ENCODE measurements around the gene CTIF. TPM values are rescaled to one million over a fixed set of nuclear protein-coding genes. Genes with fewer than 3 reads are reported as not detected.

Gene CTIF
- total RNA-seq, 2 experiments from 2014 or later, result 0.06 to 0.38 TPM

DNA sequence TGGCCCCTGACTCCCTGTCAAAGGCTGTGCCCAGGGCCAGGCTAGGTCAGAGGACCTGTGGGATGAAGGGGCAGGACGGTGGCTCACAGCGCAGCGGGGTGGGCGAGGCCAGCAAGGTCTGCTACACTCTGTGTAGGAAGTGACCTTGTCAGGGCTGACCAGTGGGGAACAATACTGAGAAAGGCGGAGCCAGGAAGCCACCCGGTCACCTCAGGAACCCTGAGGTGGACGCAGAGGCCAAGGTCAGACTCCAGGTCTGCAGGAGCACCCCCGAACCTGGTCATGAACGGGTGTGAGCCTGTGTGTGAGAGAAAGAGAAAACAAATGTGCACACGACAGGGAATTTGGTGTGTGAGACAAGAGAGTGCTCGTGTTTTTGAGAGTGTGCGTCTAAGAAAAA is 339.6 kb downstream of the CTIF start:
- Histone ChIP-seq H3K4me2 (ENCODE audit: low read length) (no peak overlapping the region), H3K27ac (ENCODE audit: low read depth, low read length, poor library complexity, severe bottlenecking) (no peak overlapping the region), H3K4me3 (ENCODE audit: low read depth, low read length, poor library complexity, severe bottlenecking) (no peak overlapping the region), H3K9me2 (ENCODE audit: insufficient read depth, low read length) (no peaks in the 10 kb centered on the region), H3K9me3 (ENCODE audit: low read length) (no peaks in the 10 kb centered on the region), H2AFZ (ENCODE audit: low read length) (no peak overlapping the region), H3K4me1 (ENCODE audit: insufficient read depth, low read length, poor library complexity, severe bottlenecking) (no peaks in the 10 kb centered on the region), H3K36me3 (ENCODE audit: insufficient read depth, low read length) (no peaks in the 10 kb centered on the region), H3K79me2 (ENCODE audit: insufficient read depth, low read depth, low read length) (no peaks in the 10 kb centered on the region), H4K20me1 (ENCODE audit: insufficient read depth, low read length) (no peaks in the 10 kb centered on the region)
- DNase-seq (ENCODE audit: low spot score), result no peak
- CTCF ChIA-PET (ENCODE audit: unreplicated experiment), result no interaction called here
- intact Hi-C loops (cut with micrococcal nuclease; ENCODE audit: unreplicated experiment), result no loop called here
- no TSS peak for BruUV-seq (replicated peaks)
- POLR2A ChIA-PET, result no interaction called here
- TF ChIP-seq EZH2phosphoT487 (IDR thresholded peaks at IDR 0.05; ENCODE audit: borderline replicate concordance, low read depth, low read length) (no peak), CTCF (conservative IDR thresholded peaks at IDR 0.05; ENCODE audit: low read length) (no peak)

- ChIA-PET POLR2A (no interaction called here), CTCF (ENCODE audit: unreplicated experiment) (no interaction called here)
- DNase-seq (ENCODE audit: low spot score), result no peak
- Histone ChIP-seq H3K36me3 (ENCODE audit: insufficient read depth, low read length) (no peaks in the 10 kb centered on the region), H3K9me2 (ENCODE audit: insufficient read depth, low read length) (no peaks in the 10 kb centered on the region), H3K4me3 (ENCODE audit: low read depth, low read length, poor library complexity, severe bottlenecking) (no peak overlapping the region), H4K20me1 (ENCODE audit: insufficient read depth, low read length) (no peaks in the 10 kb centered on the region), H3K4me2 (ENCODE audit: low read length) (no peak overlapping the region), H3K4me1 (ENCODE audit: insufficient read depth, low read length, poor library complexity, severe bottlenecking) (no peaks in the 10 kb centered on the region), H3K9me3 (ENCODE audit: low read length) (no peaks in the 10 kb centered on the region), H3K79me2 (ENCODE audit: insufficient read depth, low read depth, low read length) (no peaks in the 10 kb centered on the region), H3K27ac (ENCODE audit: low read depth, low read length, poor library complexity, severe bottlenecking) (no peak overlapping the region), H2AFZ (ENCODE audit: low read length) (no peak overlapping the region)
- TF ChIP-seq CTCF (conservative IDR thresholded peaks at IDR 0.05; ENCODE audit: low read length), result no peak
- no TSS peak for BruUV-seq (replicated peaks)
- intact Hi-C loops (cut with micrococcal nuclease; ENCODE audit: unreplicated experiment), result no loop called here
Measured at GRCh38 chr18:48879008-48879431, 340.2 kb downstream of the CTIF start.

GRCh38 chr18:48880931-48881330 is 342.1 kb downstream of the CTIF start:
- no peaks in the 10 kb centered on the region for H3K4me1 ChIP-seq (ENCODE audit: insufficient read depth, low read length, poor library complexity, severe bottlenecking)
- BruUV-seq (replicated peaks), result no TSS peak
- H3K9me3 ChIP-seq (ENCODE audit: low read length), result no peaks in the 10 kb centered on the region
- no peak for DNase-seq (ENCODE audit: low spot score)
- no peak overlapping the region for H3K27ac ChIP-seq (ENCODE audit: low read depth, low read length, poor library complexity, severe bottlenecking)
- ChIA-PET CTCF (ENCODE audit: unreplicated experiment) (no interaction called here), POLR2A (no interaction called here)
- H3K9me2 ChIP-seq (ENCODE audit: insufficient read depth, low read length), result no peaks in the 10 kb centered on the region
- H3K4me2 ChIP-seq (ENCODE audit: low read length), result no peak overlapping the region
- TF ChIP-seq CTCF (conservative IDR thresholded peaks at IDR 0.05; ENCODE audit: low read length) (no peak), EZH2phosphoT487 (IDR thresholded peaks at IDR 0.05; ENCODE audit: borderline replicate concordance, low read depth, low read length) (no peak)
- H3K4me3 ChIP-seq (ENCODE audit: low read depth, low read length, poor library complexity, severe bottlenecking), result no peak overlapping the region
- intact Hi-C loops (cut with micrococcal nuclease; ENCODE audit: unreplicated experiment), result no loop called here
- no peaks in the 10 kb centered on the region for H3K36me3 ChIP-seq (ENCODE audit: insufficient read depth, low read length)
- no peak overlapping the region for H2AFZ ChIP-seq (ENCODE audit: low read length)
- no peaks in the 10 kb centered on the region for H3K79me2 ChIP-seq (ENCODE audit: insufficient read depth, low read depth, low read length)
- H4K20me1 ChIP-seq (ENCODE audit: insufficient read depth, low read length), result no peaks in the 10 kb centered on the region

All from OCI-LY7 (cell line).